ENCODE measurements around the gene MBOAT1.

Gene MBOAT1

GRCh38 chr6:20058121-20058905 is 154.0 kb downstream of the MBOAT1 start:
- Histone ChIP-seq H3K9ac (ENCODE audit: low read depth, low read length) (no peak overlapping the region), H3K9me3 (ENCODE audit: insufficient read depth, low read depth, low read length) (no peaks in the 10 kb centered on the region)
- 95% methylated on average over 16 of the region's 16 CpGs for WGBS

GRCh38 chr6:20056350-20056992 is 155.8 kb downstream of the MBOAT1 start:
- H3K36me3 ChIP-seq (ENCODE audit: insufficient read depth, low read length): no peaks in the 10 kb centered on the region

More at GRCh38 chr6:20058121-20058905, 154.0 kb downstream of the MBOAT1 start:
- H3K4me1 ChIP-seq (ENCODE audit: insufficient read depth, low read length): no peaks in the 10 kb centered on the region
- no peaks in the 10 kb centered on the region for H3K27me3 ChIP-seq (ENCODE audit: insufficient read depth, low read length)
- H3K36me3 ChIP-seq (ENCODE audit: insufficient read depth, low read length): no peaks in the 10 kb centered on the region
- H3K27ac ChIP-seq (ENCODE audit: low read depth, low read length): no peak overlapping the region
- no peak overlapping the region for H3K4me3 ChIP-seq (ENCODE audit: low read length)

GRCh38 chr6:20055916-20056315 is 156.4 kb downstream of the MBOAT1 start:
- Histone ChIP-seq H3K4me1 (ENCODE audit: insufficient read depth, low read length) (no peaks in the 10 kb centered on the region), H3K4me3 (ENCODE audit: low read length) (no peak overlapping the region), H3K27ac (ENCODE audit: low read depth, low read length) (no peak overlapping the region), H3K27me3 (ENCODE audit: insufficient read depth, low read length) (no peaks in the 10 kb centered on the region), H3K9me3 (ENCODE audit: insufficient read depth, low read depth, low read length) (no peaks in the 10 kb centered on the region), H3K9ac (ENCODE audit: low read depth, low read length) (no peak overlapping the region), H3K36me3 (ENCODE audit: insufficient read depth, low read length) (no peaks in the 10 kb centered on the region)
- WGBS: 94% methylated on average over 7 of the region's 7 CpGs

More at GRCh38 chr6:20056350-20056992, 155.8 kb downstream of the MBOAT1 start:
- Histone ChIP-seq H3K27ac (ENCODE audit: low read depth, low read length) (no peak overlapping the region), H3K27me3 (ENCODE audit: insufficient read depth, low read length) (no peaks in the 10 kb centered on the region), H3K4me3 (ENCODE audit: low read length) (no peak overlapping the region), H3K4me1 (ENCODE audit: insufficient read depth, low read length) (no peaks in the 10 kb centered on the region), H3K9me3 (ENCODE audit: insufficient read depth, low read depth, low read length) (no peaks in the 10 kb centered on the region), H3K9ac (ENCODE audit: low read depth, low read length) (no peak overlapping the region)
- WGBS: 41% methylated on average over 3 of the region's 4 CpGs

All from HUES64 (cell line).